Large intestine (tissue), 3 donors: ENCODE results near the gene TBC1D9. TPM values are rescaled to one million over a fixed set of nuclear protein-coding genes. Genes with fewer than 3 reads are reported as not detected.
A peak's percentile ranks its signal among the peaks of the same experiment; 100 is the strongest.

Experiments used
- DNase-seq, 2 donors: peaks; one replicate each; pipeline versions ENCODE4 v3.0.0 to v3.0.0-alpha.2; 2013
- H3K27ac ChIP-seq: one replicate; pipeline ENCODE4 v1.5.1; 2013; ENCODE audit warnings: low read length
- H3K27me3 ChIP-seq: 2 replicates; pipeline ENCODE4 v1.6.1; 2013; ENCODE audit warnings: low read length; ENCODE audit not compliant: control insufficient read depth, insufficient read depth
- H3K36me3 ChIP-seq: 2 replicates; pipeline ENCODE4 v1.6.1; 2013; ENCODE audit warnings: low read length; ENCODE audit not compliant: control insufficient read depth, insufficient read depth
- H3K4me1 ChIP-seq: one replicate; pipeline ENCODE4 v1.6.1; 2013; ENCODE audit warnings: low read length; ENCODE audit not compliant: control insufficient read depth, insufficient read depth
- H3K4me3 ChIP-seq: one replicate; pipeline ENCODE4 v1.5.1; 2013; ENCODE audit warnings: low read length
- H3K9me3 ChIP-seq: one replicate; pipeline ENCODE4 v1.6.1; 2013; ENCODE audit warnings: mild to moderate bottlenecking, low read depth, low read length, moderate library complexity; ENCODE audit not compliant: control insufficient read depth
- WGBS: methylation state at CpG from one replicate; pipeline ENCODE4 v1.1.5; 2013; ENCODE audit warnings: low lambda C conversion rate; ENCODE audit not compliant: insufficient coverage; 5-methylcytosine and 5-hydroxymethylcytosine counted together
- polyA plus RNA-seq: library from polyadenylated mRNA; unstranded; fragments of 120-200 nt; gene quantifications from one replicate; pipeline ENCODE4 v1.2.1, GENCODE V29; 2013

TBC1D9 gene
- polyA plus RNA-seq, 1 donor: 27.9 TPM

GRCh38 chr4:140725556-140725955 is 30.6 kb downstream of the TBC1D9 start:
- DNase-seq: no peak
- Histone ChIP-seq H3K4me3 (no peak overlapping the region), H3K27ac (no peak overlapping the region), H3K27me3 (no peaks in the 10 kb centered on the region), H3K4me1 (peaks cover 14% of the 10 kb centered on the region), H3K36me3 (no peaks in the 10 kb centered on the region), H3K9me3 (no peaks in the 10 kb centered on the region)
- 75% methylated on average over 3 of the region's 5 CpGs for WGBS

- no peaks in the 10 kb centered on the region for H3K27me3 ChIP-seq
- H3K4me1 ChIP-seq: peaks cover 14% of the 10 kb centered on the region
- H3K27ac ChIP-seq: no peak overlapping the region
- H3K9me3 ChIP-seq: no peaks in the 10 kb centered on the region
- H3K36me3 ChIP-seq: no peaks in the 10 kb centered on the region
- H3K4me3 ChIP-seq: no peak overlapping the region
- DNase-seq: no peak
- WGBS: 100% methylated on average over 4 of the region's 5 CpGs
Observed at GRCh38 chr4:140724760-140725159, 31.4 kb downstream of the TBC1D9 start.

- peaks cover 6% of the 10 kb centered on the region for H3K4me1 ChIP-seq
- H3K27ac ChIP-seq: peak overlapping the region; percentile 19
- peak in 1 of 2 donors; percentile 50 for DNase-seq
- H3K36me3 ChIP-seq: no peaks in the 10 kb centered on the region
- no peaks in the 10 kb centered on the region for H3K27me3 ChIP-seq
- H3K9me3 ChIP-seq: no peaks in the 10 kb centered on the region
- WGBS: 40% methylated on average over 1 of the region's 9 CpGs
- no peak overlapping the region for H3K4me3 ChIP-seq
Observed at GRCh38 chr4:140720387-140721304, 35.5 kb downstream of the TBC1D9 start.

GRCh38 chr4:140719686-140720085 is 36.5 kb downstream of the TBC1D9 start:
- WGBS: 100% methylated on average over 1 of the region's 2 CpGs
- no peak overlapping the region for H3K27ac ChIP-seq
- peaks cover 6% of the 10 kb centered on the region for H3K4me1 ChIP-seq
- no peaks in the 10 kb centered on the region for H3K27me3 ChIP-seq
- no peak overlapping the region for H3K4me3 ChIP-seq
- no peaks in the 10 kb centered on the region for H3K9me3 ChIP-seq
- H3K36me3 ChIP-seq: no peaks in the 10 kb centered on the region
- no peak for DNase-seq

- H3K27me3 ChIP-seq: no peaks in the 10 kb centered on the region
- no peaks in the 10 kb centered on the region for H3K9me3 ChIP-seq
- 100% methylated on average over 1 of the region's 2 CpGs for whole genome bisulfite sequencing
- H3K4me3 ChIP-seq: no peak overlapping the region
- H3K4me1 ChIP-seq: peaks cover 6% of the 10 kb centered on the region
- no peak for DNase-seq
- H3K27ac ChIP-seq: no peak overlapping the region
- no peaks in the 10 kb centered on the region for H3K36me3 ChIP-seq
Observed at GRCh38 chr4:140719022-140719421, 37.2 kb downstream of the TBC1D9 start.

GRCh38 chr4:140718241-140718952 is 37.8 kb downstream of the TBC1D9 start:
- Histone ChIP-seq H3K27me3 (no peaks in the 10 kb centered on the region), H3K4me1 (peaks cover 6% of the 10 kb centered on the region), H3K4me3 (no peak overlapping the region), H3K27ac (peak overlapping the region; percentile 16), H3K9me3 (no peaks in the 10 kb centered on the region), H3K36me3 (no peaks in the 10 kb centered on the region)
- WGBS: no CpG with 5 or more reads among the region's 3 CpGs
- DNase-seq: peak in 1 of 2 donors; percentile 46

GRCh38 chr4:140717313-140717712 is 38.9 kb downstream of the TBC1D9 start:
- Histone ChIP-seq H3K27me3 (no peaks in the 10 kb centered on the region), H3K4me1 (peaks cover 6% of the 10 kb centered on the region), H3K36me3 (no peaks in the 10 kb centered on the region), H3K27ac (no peak overlapping the region), H3K9me3 (no peaks in the 10 kb centered on the region), H3K4me3 (no peak overlapping the region)
- no peak for DNase-seq
- no CpG with 5 or more reads among the region's 2 CpGs for WGBS

- no peak overlapping the region for H3K27ac ChIP-seq
- H3K36me3 ChIP-seq: no peaks in the 10 kb centered on the region
- H3K4me1 ChIP-seq: peaks cover 17% of the 10 kb centered on the region
- WGBS: 83% methylated on average over 1 of the region's 2 CpGs
- H3K27me3 ChIP-seq: no peaks in the 10 kb centered on the region
- no peaks in the 10 kb centered on the region for H3K9me3 ChIP-seq
- H3K4me3 ChIP-seq: no peak overlapping the region
- no peak for DNase-seq
Observed at GRCh38 chr4:140715119-140715518, 41.1 kb downstream of the TBC1D9 start.

GRCh38 chr4:140711910-140712309 is 44.3 kb downstream of the TBC1D9 start:
- H3K4me1 ChIP-seq: peaks cover 12% of the 10 kb centered on the region
- no peak overlapping the region for H3K27ac ChIP-seq
- no peaks in the 10 kb centered on the region for H3K36me3 ChIP-seq
- 50% methylated on average over 1 of the region's 4 CpGs for WGBS
- DNase-seq: peak in 1 of 2 donors; percentile 49
- no peaks in the 10 kb centered on the region for H3K27me3 ChIP-seq
- H3K9me3 ChIP-seq: peaks cover 2% of the 10 kb centered on the region
- no peak overlapping the region for H3K4me3 ChIP-seq

- 100% methylated on average over 2 of the region's 11 CpGs for WGBS
- Histone ChIP-seq H3K4me1 (peaks cover 12% of the 10 kb centered on the region), H3K4me3 (no peak overlapping the region), H3K27ac (no peak overlapping the region), H3K9me3 (peaks cover 2% of the 10 kb centered on the region), H3K36me3 (no peaks in the 10 kb centered on the region), H3K27me3 (no peaks in the 10 kb centered on the region)
- peak in 1 of 2 donors; percentile 44 for DNase-seq
Observed at GRCh38 chr4:140710908-140711622, 45.1 kb downstream of the TBC1D9 start.
